Pulmonary artery endothelial cell (primary cell): ENCODE measurements around the gene SF3B2. TPM values are rescaled to one million over a fixed set of nuclear protein-coding genes. Genes with fewer than 3 reads are reported as not detected.
"Not testable (repeated sequence)": the region's sequence is repeated elsewhere in the genome, so short reads cannot be mapped to it uniquely, and the experiment has no call there.

Source experiments
- DNase-seq: peaks from one replicate; pipeline ENCODE4 v3.0.0-alpha.2; 2011; ENCODE audit warnings: low read depth, low spot score
- total RNA-seq: library from RNA; depleted of rRNA; stranded (reverse); fragments of >200 nt; gene quantifications from 2 replicates; pipeline ENCODE4 v1.2.3, GENCODE V29; 2014

SF3B2 gene
- total RNA-seq, 1 donor from 2014 or later, result 107 TPM

GRCh38 chr11:66104057-66104638, 52.0 kb downstream of the SF3B2 start:
- no peak for DNase-seq

GRCh38 chr11:66106786-66107599, 54.8 kb downstream of the SF3B2 start:
- no peak for DNase-seq

- DNase-seq, result no peak
Measured at GRCh38 chr11:66107600-66108510, 55.7 kb downstream of the SF3B2 start.

GRCh38 chr11:66109294-66109693, 57.1 kb downstream of the SF3B2 start:
- DNase-seq, result no peak

- DNase-seq, result no peak
Measured at GRCh38 chr11:66111158-66111557, 59.0 kb downstream of the SF3B2 start.

- DNase-seq, result no peak
Measured at GRCh38 chr11:66112041-66112491, 59.9 kb downstream of the SF3B2 start.

GRCh38 chr11:66112601-66113499, 60.7 kb downstream of the SF3B2 start:
- peak; percentile 54 for DNase-seq

- DNase-seq, result not testable (repeated sequence)
Measured at GRCh38 chr11:66114957-66115356, 62.8 kb downstream of the SF3B2 start.

- no peak for DNase-seq
Measured at GRCh38 chr11:66115638-66116301, 63.6 kb downstream of the SF3B2 start.

- no peak for DNase-seq
Measured at GRCh38 chr11:66116576-66117361, 64.6 kb downstream of the SF3B2 start.

- DNase-seq, result no peak
Measured at GRCh38 chr11:66118847-66119246, 66.7 kb downstream of the SF3B2 start.

Other genes with a start within 250 kb of the SF3B2 start
- 0.14 and 0.79 TPM in 2 replicates for gene SNX32, start 218.4 kb upstream of the SF3B2 start, total RNA-seq
- gene CFL1, start 194.2 kb upstream of the SF3B2 start, total RNA-seq, result 1,363 and 1,402 TPM in 2 replicates
- 50.7 and 52.8 TPM in 2 replicates for gene MUS81, start 191.9 kb upstream of the SF3B2 start, total RNA-seq
- gene EFEMP2, start 179.6 kb upstream of the SF3B2 start, total RNA-seq, result 23.9 and 32.8 TPM in 2 replicates
- 0.07 TPM in 1 of 2 replicates, not detected in the other for gene CTSW, start 172.5 kb upstream of the SF3B2 start, total RNA-seq
- gene FIBP, start 163.9 kb upstream of the SF3B2 start, total RNA-seq, result 152 and 229 TPM in 2 replicates
- 105 and 129 TPM in 2 replicates for gene CCDC85B, start 161.7 kb upstream of the SF3B2 start, total RNA-seq
- 11.5 and 16.4 TPM in 2 replicates for gene FOSL1, start 152.0 kb upstream of the SF3B2 start, total RNA-seq
- gene C11orf68, start 133.3 kb upstream of the SF3B2 start, total RNA-seq, result 15.2 and 17.3 TPM in 2 replicates
- 150 and 187 TPM in 2 replicates for gene DRAP1, start 132.9 kb upstream of the SF3B2 start, total RNA-seq
- gene TSGA10IP, start 106.9 kb upstream of the SF3B2 start, total RNA-seq, result not detected in 2 replicates
- 52.8 and 60.4 TPM in 2 replicates for gene SART1, start 90.6 kb upstream of the SF3B2 start, total RNA-seq
- gene EIF1AD, start 50.2 kb upstream of the SF3B2 start, total RNA-seq, result 34.0 and 47.6 TPM in 2 replicates
- gene BANF1, start 49.9 kb upstream of the SF3B2 start, total RNA-seq, result 38.8 and 45.2 TPM in 2 replicates
- gene CST6, start 40.4 kb upstream of the SF3B2 start, total RNA-seq, result 0.26 and 0.49 TPM in 2 replicates
- 0.11 and 0.20 TPM in 2 replicates for gene CATSPER1, start 25.9 kb upstream of the SF3B2 start, total RNA-seq
- 0.07 and 0.14 TPM in 2 replicates for gene GAL3ST3, start 3.2 kb upstream of the SF3B2 start, total RNA-seq
- gene PACS1, start 17.9 kb downstream of the SF3B2 start, total RNA-seq, result 17.5 and 21.9 TPM in 2 replicates
- 12.0 and 12.1 TPM in 2 replicates for gene KLC2, start 205.3 kb downstream of the SF3B2 start, total RNA-seq
- 79.5 and 83.3 TPM in 2 replicates for gene RAB1B, start 216.3 kb downstream of the SF3B2 start, total RNA-seq
- 0.04 and 0.07 TPM in 2 replicates for gene CNIH2, start 225.8 kb downstream of the SF3B2 start, total RNA-seq
- gene YIF1A, start 236.8 kb downstream of the SF3B2 start, total RNA-seq, result 146 and 204 TPM in 2 replicates
- not detected in 2 replicates for gene TMEM151A, start 239.5 kb downstream of the SF3B2 start, total RNA-seq